Stimulated activated CD8-positive, alpha-beta memory T cell treated with anti-CD3 and anti-CD28 coated beads, Interleukin-4, amount 100 ng/mL, for 48 hours (primary cell): ENCODE data around the gene TNIK.

ENCODE experiments used
- DNase-seq: peaks from one replicate; pipeline ENCODE4 v3.0.0-alpha.2; 2020

TNIK gene

DNA sequence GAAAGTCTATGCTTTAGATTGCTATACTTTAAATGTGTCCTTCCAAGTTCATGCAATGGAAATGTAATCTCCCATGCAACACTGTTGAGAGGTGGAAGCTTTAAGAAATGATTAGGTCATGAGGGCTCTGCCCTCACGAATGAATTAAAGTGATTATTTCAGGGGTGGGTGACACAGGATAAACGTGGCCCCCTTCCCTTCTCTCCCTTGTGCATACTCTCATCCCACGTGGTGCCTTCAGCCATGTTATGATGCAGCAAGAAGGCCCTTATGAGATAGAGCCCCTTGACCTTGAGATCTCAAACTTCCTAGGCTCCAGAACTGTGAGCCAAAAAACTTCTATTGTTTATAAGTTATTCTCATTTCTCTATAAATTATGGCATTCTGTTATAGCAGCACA is 183.3 kb downstream of the TNIK start:
- DNase-seq: no peak

DNA sequence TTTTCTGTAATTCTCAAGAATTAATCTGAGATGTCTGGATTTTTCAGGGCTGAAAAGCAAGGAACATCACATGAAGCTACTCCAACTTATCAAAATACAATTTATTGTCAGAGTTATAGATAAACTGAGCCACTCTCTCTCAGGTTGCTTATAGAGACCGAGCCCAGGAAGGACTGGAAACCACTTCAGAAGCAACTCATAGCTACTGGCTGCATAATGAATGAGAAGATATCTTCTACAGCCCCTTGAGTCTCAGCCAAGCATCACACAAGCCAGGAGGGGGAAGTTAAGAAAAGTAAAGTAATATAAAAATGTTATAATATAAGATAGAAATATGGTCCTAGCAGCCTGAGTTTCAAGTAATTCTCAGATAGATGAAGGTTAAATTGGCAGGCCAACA is 186.0 kb downstream of the TNIK start:
- DNase-seq: no peak

DNA sequence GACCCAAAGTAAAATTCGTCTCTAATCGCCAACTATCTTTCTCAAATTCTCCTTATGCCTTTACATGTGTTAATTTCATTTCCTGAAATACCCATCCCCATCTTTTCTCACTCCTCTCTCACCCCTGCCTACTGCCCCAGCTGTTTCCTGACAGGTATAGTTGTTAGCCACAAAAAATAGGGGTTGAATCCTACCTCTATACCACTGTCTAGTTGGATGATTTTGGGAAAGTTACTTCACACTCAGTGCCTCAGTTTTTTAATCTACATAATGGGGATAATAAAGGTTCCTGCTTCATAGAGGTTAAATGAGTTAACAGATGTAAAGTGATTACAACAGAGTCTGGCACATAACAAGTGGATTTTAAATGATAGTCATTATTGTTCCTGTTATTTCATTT is 189.7 kb downstream of the TNIK start:
- DNase-seq: no peak

DNA sequence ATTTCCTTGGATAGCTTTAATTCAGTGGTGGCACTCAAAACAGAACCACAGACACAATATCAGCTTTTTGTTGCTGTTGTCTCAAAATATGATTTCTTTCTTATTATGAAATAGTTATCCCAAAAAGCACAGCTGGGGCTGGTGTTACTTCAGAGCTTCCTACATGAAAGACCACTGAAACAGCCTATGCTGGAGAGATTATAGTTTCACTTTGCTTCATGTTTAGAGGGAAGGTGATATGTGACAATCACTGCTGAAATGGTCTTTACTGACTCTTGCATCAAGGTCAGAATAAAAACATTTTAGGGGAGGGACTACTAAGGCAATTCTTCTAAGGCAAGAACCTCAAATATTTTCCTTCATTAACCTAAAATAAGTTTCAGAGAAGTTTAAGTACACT is 190.7 kb downstream of the TNIK start:
- no peak for DNase-seq

DNA sequence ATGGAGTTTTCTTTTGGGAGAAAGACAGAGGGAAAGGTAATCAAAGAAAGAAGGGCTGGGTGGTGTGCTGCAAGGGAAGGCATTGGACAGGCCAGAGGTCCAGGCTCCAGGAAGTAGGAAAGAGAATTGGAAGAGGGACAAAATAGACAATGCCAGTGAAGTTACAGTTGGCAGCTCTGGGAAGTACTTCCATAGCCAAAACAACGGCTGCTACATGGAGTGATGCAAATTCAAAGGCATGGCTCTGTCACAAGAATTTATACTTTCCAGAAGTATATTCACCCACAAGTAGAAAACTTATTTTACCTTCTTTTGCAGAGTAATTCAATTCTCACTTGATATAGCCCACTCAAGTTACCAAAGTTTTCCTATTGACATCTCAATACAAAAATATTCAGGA is 191.5 kb downstream of the TNIK start:
- no peak for DNase-seq

DNA sequence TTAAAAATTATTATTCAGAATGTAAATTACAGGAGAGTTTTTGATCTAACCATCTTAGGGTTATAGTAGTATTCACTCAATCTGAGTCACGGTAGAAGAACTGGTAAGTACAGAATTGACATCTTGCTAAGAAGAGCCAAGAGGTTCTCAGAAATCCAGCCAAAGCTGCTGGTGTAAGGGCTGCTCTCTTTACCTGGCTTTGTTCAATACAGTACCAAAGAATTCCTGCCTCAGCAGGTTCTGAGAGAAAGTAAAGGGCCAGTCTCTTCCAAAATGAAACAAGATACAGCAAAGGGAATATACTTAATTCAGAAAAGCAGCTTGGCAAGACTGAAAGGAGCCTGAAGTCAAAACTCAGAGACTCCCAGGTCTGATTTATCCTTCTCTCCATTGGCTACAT is 193.1 kb downstream of the TNIK start:
- DNase-seq: no peak

DNA sequence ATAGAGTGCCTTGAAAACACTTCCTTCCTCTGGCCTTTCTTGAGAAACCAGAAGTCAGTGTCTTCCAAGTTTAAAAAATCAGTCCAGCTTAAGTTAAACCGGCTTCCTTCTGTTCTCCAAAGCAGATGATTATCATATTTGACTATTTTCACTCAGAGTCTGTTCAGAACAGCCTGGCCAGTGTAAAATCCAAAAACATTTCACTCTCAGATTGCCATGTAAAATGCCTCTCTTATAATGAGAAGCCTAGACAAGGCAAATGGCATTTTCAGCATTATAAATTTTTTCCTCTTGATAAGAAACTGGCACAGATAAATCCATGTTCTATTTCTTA is 193.5 kb downstream of the TNIK start:
- no peak for DNase-seq

DNA sequence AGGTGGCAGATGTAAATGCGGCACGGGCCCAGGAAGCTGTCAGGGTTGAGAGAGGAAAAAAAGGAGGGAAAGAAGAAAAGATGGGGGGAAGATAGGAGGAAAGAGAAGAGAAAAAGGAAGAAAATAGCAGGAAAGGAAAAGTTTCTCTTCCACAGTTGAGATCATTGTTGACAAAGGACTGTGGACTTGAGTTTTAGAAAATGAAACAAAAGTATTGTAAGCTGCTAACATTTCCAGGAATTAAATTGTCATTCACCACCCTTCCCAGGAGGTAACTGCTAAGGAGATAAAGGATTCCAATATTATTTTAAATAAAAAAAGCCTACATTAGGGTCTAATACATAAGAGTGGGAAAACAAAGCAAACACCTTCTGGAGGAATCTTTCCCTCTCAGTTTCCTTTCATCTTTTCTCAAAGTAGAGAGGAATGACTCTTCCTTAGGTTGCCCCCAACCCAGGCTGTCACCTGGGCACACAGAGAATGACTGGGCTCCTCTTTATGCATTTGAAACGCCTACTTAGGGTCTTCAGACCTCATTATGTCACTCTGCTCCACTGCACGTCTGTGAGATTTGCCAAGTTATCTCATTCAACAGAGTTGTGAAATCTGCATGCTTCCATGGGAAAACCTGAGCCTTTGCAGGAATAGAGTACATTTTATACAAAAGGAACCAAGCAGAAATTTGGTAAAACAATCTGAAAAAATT is 194.0 kb downstream of the TNIK start:
- DNase-seq: no peak

DNA sequence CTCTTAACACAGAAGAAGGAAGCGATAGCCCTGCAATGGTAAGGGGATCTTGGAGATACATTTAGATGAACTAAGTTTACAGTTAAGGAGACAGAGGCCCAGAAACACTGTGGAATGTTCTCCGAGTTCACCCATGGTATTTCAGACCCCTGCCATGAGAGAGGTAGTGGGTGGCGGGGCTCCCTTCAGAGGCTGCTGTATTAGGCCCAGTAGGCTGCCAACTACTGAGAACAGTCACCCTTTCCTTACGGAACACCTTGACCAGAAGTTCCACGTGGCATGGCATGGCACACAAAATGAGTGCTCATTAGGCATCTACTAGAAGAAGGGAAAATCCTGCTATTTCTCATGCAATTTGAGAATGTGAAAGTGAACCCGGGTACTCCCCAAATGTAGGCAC is 195.4 kb downstream of the TNIK start:
- no peak for DNase-seq

DNA sequence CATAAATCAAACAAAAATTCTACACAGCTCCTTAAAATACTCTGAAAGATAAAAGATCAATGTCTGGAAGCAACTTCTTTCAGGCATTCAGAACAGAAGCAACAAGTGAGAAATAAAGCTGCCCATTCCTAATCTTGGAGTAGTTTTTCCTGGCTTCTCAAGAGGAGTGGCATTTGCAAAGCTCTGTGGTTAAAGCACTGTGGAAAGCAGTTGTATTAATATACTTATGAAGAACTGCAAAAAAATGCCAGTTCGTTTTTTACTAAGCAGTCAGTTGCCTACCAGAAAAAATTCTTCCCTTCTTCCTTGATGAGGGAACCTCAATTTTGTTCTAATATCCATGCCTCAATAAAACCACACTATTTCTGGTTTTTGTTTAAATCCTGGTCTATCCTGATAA is 197.8 kb downstream of the TNIK start:
- no peak for DNase-seq

DNA sequence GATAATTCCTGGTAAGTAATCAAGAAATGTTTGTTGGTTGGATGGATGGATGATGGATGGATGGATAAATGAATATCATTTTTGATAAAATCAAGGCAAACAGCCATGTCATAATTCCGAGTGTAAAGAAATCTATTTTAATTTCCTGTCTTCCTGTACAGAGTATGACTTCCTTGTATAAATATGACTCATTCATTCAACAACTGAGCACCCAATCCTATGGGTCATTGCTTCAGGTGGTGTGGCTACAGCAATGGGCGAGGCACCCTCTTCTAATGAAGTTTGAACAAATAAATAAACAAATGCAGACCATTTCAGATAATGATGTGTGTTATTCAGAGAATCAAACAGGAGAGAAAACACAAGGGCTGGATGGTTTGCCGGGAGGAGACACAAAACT is 198.7 kb downstream of the TNIK start:
- DNase-seq: no peak

DNA sequence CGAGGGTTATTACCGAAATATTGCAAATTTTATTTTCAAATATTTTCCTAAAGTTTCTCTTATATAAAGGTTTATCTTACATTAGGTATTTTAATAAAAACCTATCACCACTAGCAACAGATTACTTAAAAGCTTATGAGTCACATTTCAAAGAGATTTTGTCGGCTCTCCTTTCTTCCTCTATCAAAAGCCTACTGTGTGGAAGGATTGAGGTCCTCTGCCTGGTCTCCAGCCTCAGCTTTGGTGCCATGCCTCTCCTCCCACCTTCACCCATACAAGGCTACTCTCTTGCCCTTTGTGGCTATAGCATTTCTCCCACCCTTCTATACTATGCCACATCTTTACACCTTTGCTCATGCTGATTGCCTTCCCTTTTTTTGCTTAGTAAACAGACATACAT is 199.3 kb downstream of the TNIK start:
- no peak for DNase-seq

DNA sequence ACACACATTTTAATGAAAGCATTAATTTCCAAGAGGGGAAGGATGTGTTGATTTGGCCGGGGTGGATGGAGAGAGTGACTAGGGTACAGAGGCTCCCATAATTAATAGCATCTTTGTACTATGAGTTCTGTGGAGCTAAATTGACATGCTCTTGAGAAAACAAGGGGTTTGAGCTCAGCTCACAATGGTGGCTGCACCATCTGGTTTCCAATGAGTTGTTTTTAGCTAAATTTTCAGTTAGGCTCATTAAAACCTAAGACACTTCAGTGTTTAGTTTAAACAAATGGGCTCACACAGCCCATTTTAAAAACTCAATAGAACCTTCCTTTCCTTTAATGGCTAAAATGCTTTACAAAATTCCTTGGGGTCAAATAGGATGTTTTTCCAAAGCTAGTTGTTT is 199.7 kb downstream of the TNIK start:
- no peak for DNase-seq

DNA sequence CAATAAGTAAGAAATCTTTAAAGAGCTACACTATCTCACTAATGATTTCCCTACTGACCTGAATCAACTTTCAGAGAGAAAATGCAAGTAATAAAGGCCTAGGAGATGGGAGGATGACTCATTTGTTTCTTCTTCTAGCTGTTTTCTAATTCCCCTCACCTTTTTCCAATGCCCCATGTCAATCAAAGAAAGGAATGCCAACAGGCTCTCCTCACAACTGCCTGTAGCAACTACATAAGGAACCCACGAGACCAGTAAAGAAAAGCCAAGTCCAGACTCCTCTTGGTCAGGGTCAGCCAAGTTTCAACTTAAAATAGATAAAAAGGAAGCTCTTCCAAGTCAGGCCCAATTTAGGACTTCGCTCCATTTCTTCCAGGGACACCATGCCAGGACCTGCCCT is 201.9 kb downstream of the TNIK start:
- no peak for DNase-seq

DNA sequence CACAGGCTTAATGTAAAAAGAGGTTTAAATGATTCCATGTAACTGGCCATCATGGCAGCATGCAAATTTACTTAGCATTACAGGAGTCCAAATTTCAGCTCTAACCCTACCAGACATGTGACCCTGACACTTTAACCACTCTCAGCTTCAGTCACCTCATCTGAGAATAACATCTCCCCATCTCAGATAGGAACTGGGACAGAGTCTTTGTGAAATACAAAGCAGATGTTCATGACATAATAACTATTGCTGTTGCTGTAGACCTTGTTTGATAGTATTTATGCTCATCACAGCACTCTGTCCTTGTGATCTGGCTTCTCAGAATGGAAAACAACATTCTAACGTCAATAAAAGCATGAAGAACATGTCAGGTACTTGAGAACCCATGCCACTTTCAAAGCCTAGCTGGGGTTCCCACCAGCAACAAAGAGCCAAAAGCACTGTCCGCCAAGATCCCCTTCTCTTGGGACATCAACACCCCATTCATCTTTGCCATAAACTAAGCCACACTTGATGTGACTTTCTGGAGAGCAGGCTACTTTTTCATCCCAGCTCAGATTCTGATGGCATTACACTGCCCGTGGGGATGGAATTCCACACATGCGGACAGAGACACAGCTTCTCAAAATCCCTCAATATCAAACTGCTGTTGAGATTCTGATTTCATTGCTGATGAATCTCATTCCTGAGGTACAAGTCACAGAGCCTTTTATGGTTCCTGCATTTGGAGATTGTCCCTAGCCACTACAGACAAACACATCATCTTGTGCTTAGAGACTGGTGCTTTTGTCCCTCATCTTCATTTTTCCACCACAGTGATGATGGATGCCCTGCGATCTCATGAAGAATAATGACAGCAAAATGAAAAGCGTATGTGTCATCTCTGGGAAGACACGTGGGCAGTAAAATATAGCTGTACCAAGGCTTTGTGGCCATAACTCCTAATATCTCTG is 202.7 kb downstream of the TNIK start:
- no peak for DNase-seq

DNA sequence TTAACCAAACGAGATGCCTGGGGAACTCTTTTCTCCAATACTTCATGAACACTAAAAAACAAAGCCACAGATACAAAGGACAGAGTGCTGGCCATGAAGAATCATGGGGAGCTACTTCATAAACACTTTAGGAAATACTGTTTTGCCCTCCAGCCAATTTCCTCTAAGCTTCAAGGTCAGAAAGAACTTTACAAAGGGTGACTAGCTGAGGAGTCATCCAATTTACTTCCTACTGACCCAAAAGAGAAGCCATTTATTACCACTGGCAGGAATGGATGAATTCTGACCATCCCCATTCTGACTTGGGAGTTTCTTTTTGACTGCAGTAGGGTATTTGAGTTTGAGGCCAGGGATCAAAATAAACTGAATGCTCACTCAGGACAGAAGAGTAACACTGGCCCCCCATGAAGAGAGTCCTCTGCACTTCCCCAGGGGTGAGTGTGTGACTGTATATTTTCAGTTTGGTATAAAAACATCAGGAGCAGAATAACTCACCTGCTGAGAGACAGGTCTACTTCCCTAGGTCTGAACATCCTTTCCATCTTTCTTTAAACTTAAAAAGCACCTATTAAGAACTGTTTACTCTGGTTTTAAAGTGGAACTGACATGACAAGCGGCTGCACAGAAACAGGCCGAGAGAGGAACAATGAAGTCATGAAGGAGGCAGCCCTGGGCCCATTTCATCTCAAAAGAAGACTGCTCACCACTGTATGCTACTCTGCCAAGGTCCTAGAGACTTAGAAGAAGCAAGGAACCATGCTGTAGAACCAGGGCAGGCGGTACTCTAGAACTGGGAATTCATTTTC is 203.6 kb downstream of the TNIK start:
- no peak for DNase-seq

DNA sequence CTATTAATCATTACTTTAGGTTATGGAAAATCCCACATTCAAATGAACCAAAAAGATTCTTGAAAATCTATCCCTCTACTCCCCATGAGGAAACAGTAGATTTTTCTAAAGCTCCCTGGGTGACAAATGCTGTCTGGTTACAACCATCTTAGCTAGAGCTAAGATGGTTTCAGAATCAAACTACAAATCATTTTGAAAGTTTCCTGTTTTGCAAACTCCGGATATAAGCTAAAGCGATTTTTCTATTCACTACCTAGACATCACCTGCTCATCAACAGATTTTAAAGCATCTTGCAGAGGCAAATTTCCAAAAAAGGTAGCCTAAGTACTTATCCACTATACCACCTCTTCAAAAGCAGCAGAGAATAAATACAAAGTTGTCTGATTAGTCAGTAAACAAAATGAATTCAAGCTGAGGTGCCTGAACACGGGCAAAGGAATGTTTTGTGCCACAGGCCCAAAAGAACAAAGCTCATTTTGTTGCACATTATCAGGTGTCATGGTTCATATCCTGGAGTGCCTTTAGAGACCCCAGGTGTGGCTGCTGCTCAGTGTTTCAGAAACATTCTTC is 204.9 kb downstream of the TNIK start:
- no peak for DNase-seq

DNA sequence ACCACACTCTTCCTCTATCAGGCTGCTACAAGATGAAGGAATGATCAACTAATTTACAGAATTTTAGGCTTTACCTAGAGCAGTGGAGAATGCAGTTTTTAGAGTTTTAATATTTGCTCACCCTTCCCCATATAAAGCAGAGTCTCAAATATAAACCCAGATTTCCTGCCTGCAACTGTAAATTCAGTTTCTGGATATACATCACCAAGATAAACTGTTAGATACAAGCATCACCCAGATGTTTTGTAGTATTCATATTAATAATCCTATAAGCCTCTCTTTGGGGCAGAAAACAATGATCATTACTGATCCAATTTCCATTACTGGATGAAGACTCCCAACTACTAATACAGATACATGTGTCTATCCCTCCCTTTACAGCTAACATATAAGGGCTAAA is 205.9 kb downstream of the TNIK start:
- no peak for DNase-seq

DNA sequence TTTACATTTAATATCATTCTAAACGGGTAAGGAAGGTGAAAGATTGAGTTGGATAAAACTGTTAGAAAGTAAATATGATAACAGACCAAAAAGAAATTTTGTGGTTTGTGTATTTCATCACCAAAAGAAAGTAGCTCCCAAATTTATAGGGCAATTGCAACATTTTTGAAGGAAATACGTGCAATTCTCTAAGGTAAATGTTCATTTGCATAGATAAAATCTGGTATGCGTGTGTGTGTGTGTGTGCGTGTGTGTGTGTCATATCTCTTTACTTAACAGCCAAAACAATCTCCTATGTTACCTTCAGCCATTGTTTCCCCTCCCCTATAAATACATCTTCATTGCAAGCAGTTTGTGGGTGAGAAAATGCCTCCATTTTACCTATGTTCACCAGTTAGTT is 208.4 kb downstream of the TNIK start:
- DNase-seq: no peak

DNA sequence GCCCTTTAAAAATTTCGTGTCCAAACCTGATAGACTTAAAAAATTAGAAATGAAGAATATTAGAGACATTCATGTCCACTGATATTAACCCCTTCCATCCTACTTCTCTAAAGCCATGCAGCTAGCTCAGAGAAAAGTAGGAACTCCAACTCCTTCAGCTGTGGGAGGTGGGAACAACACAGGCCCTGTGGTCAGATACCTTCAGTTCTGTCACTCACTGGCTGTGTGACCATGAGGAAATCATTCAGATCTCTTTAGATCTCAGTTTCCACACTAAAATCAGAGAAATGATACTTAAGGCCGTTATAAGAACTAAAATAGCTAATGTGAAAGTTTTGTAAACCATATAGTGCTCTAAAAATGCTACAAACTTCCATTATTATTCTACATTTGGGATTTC is 209.8 kb downstream of the TNIK start:
- DNase-seq: no peak

DNA sequence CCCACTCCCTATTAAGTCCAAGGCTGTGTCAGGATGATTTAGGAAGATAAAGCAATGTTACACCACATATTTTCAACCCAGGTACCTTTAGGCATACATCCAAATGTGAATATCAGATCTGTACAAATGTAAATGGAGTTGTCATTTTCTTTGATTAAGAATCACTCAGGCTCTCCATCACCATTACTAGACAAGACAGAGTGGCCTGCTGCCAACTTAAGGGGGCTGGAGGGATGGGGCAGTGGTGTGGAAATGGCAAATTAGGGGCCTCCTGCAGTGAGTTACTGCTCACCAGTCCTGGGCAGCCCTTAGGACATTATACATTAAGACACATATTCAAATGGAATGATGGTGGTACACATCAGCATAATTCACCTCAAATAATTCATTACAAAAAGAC is 211.0 kb downstream of the TNIK start:
- DNase-seq: no peak

DNA sequence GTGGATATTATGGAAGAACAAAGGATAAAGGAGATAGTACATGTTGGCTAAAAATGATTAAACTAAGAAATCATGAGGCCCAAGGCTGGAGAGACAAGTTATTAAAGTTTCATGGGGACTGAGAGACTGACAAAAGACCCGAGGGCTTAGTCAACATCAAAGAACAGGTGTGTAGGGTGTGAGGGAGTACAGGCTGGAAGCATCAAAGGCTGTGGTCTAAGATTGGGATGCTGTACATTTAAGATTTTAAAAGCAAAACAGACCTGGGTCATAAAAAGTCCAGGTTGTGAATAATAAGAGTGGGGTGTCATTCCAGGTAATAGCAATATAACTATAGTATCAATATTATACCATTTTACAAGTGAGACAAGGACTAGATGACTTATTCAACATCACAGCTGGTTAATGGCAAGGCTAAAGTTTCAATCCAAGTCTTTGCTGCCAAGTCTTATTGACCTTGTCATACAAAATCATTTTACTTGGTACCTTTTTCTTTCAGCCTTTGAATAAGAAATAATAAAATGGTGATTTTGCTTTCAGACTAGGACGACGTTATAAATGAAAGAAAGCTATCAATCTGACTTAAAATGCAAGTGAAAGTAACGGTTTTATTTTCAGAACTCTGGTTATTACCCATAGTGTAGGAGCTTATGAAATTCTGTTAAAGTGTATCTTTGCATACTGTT is 211.6 kb downstream of the TNIK start:
- no peak for DNase-seq
